Lung (tissue), 12 donors: ENCODE data around the gene ABCC9. TPM values are rescaled to one million over a fixed set of nuclear protein-coding genes. Genes with fewer than 3 reads are reported as not detected.

Source experiments
- ATAC-seq: fragments of 200-7000 bp; cut with Tn5 transposase; one replicate; pipeline ENCODE4 v1.9.1; 2020; ENCODE audit warnings: moderate number of reproducible peaks; ENCODE audit not compliant: insufficient read depth, low FRiP score
- DNase-seq, 3 donors: peaks; one replicate each; pipeline ENCODE4 v3.0.0-alpha.2; 2013 to 2017
- H3K27ac ChIP-seq, 2 donors: one replicate each; pipeline ENCODE4 v1.5.1; 2013; ENCODE audit warnings: mild to moderate bottlenecking in 2 of 2, moderate library complexity in 2 of 2, control low read depth in 1 of 2, inconsistent platforms in 1 of 2, low read depth in 1 of 2, low read length in 1 of 2
- H3K27me3 ChIP-seq, 3 donors: one replicate each; pipeline ENCODE4 v1.5.1; 2013; ENCODE audit warnings: low read length in 2 of 3; ENCODE audit not compliant: control insufficient read depth in 3 of 3, insufficient read depth in 3 of 3
- H3K36me3 ChIP-seq, 4 donors: one replicate each; pipeline ENCODE4 v1.5.1; 2013; ENCODE audit warnings: low read length in 4 of 4, mild to moderate bottlenecking in 1 of 4, moderate library complexity in 1 of 4; ENCODE audit not compliant: control insufficient read depth in 4 of 4, insufficient read depth in 4 of 4
- H3K4me1 ChIP-seq, 5 donors: one replicate each; pipeline ENCODE4 v1.5.1; 2013; ENCODE audit warnings: low read length in 5 of 5, mild to moderate bottlenecking in 2 of 5, moderate library complexity in 1 of 5; ENCODE audit not compliant: control insufficient read depth in 5 of 5, insufficient read depth in 5 of 5
- H3K4me3 ChIP-seq: one replicate; pipeline ENCODE4 v1.5.1; 2013; ENCODE audit warnings: mild to moderate bottlenecking, control low read depth, moderate library complexity
- H3K9ac ChIP-seq, 2 donors: one replicate each; pipeline ENCODE4 v1.5.1; 2013; ENCODE audit warnings: low read length in 2 of 2, control low read depth in 1 of 2; ENCODE audit not compliant: insufficient read depth in 1 of 2
- H3K9me3 ChIP-seq, 4 donors: one replicate each; pipeline ENCODE4 v1.5.1; 2013; ENCODE audit warnings: low read length in 3 of 4, mild to moderate bottlenecking in 1 of 4, moderate library complexity in 1 of 4; ENCODE audit not compliant: control insufficient read depth in 4 of 4, insufficient read depth in 3 of 4
- WGBS, 2 donors: extraction: QIAGEN DNeasy Blood & Tissue Kit; methylation state at CpG; one replicate each; pipeline ENCODE4 v1.1.7; 2013; 5-methylcytosine and 5-hydroxymethylcytosine counted together
- polyA plus RNA-seq, 2 donors: library from polyadenylated mRNA; stranded (reverse); fragments of 200-250 nt; gene quantifications; one replicate each; pipeline ENCODE4 v1.2.1, GENCODE V29; 2013
- total RNA-seq, 2 donors: library from RNA; depleted of rRNA in 1 of 2; stranded (reverse); fragments of >200 nt in 1 of 2; gene quantifications; one replicate each; pipeline ENCODE4 v1.2.1, GENCODE V29; 2014 to 2021
- TF ChIP-seq, protein P1 (sequence below): IDR thresholded peaks from 2 replicates; pipeline ENCODE4 v1.5.1; 2012; ENCODE audit warnings: mild to moderate bottlenecking; ENCODE audit errors: control extremely low read depth, extremely low read depth
- donor health status: control.
- donor health status: control.
- donor health status: Bipolar disorder and iron deficiency.
- donor health status: healthy.
- donor health status: DM: yes; HTN: yes; CAD: no.

Gene ABCC9
- total and polyA plus RNA-seq, 4 donors = 2.5 to 33.4 (median 7.7) TPM

DNA sequence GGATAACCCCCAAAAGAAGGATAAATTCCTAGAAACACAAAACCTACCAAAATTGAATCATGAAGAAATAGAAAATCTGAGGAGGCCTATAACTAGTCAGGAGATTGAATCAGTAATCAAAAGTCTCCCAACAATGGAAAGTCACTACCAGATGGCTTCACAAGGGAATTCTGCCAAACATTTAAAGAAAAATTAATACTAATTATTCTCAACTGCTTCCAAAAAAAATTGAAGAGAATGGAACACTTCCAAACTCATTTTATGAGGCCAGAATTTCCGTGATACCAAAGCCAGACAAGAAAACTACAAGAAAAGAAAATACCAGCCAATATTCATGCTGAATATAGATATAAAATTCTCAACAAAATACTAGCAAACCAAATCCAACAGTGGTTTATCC is 7.8 kb upstream of the ABCC9 start:
- Histone ChIP-seq H3K9ac (no peak overlapping the region), H3K4me1 (no peaks in the 10 kb centered on the region), H3K36me3 (no peaks in the 10 kb centered on the region), H3K4me3 (no peak overlapping the region), H3K27ac (no peak overlapping the region), H3K9me3 (peaks cover 0 to 12% (median 8%) of the 10 kb centered on the region in 4 donors), H3K27me3 (no peaks in the 10 kb centered on the region)
- WGBS, 2 donors = 61 to 79% methylated on average over 1 of the region's 1 CpG
- ATAC-seq (no peak), DNase-seq (peak in 2 of 3 donors; percentile 31 to 56)
- TF ChIP-seq, protein P1, sequence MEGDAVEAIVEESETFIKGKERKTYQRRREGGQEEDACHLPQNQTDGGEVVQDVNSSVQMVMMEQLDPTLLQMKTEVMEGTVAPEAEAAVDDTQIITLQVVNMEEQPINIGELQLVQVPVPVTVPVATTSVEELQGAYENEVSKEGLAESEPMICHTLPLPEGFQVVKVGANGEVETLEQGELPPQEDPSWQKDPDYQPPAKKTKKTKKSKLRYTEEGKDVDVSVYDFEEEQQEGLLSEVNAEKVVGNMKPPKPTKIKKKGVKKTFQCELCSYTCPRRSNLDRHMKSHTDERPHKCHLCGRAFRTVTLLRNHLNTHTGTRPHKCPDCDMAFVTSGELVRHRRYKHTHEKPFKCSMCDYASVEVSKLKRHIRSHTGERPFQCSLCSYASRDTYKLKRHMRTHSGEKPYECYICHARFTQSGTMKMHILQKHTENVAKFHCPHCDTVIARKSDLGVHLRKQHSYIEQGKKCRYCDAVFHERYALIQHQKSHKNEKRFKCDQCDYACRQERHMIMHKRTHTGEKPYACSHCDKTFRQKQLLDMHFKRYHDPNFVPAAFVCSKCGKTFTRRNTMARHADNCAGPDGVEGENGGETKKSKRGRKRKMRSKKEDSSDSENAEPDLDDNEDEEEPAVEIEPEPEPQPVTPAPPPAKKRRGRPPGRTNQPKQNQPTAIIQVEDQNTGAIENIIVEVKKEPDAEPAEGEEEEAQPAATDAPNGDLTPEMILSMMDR = no peak

DNA sequence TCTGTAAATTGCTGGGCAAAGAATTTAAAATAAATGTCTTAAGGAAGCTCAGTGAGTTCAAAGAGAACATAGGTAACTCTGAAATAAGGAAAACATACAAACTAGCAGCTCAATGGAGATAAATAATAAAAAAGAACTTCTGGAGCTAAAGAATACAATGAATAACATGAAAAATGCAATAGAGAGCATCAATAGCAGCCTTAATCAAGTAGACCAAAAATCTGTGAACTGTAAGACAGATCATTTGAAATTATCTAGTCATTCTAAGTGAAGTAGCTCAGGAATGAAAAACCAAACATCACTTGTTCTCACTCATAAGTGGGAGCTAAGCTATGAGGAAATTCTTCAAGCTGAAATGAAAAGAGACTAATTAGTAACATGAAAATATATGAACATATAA is 5.8 kb upstream of the ABCC9 start:
- peaks cover 0 to 12% (median 8%) of the 10 kb centered on the region in 4 donors for H3K9me3 ChIP-seq
- no peaks in the 10 kb centered on the region for H3K27me3 ChIP-seq
- TF ChIP-seq, protein P1 = no peak
- no peaks in the 10 kb centered on the region for H3K36me3 ChIP-seq
- H3K9ac ChIP-seq = no peak overlapping the region
- no peak overlapping the region for H3K27ac ChIP-seq
- no peak overlapping the region for H3K4me3 ChIP-seq
- ATAC-seq = no peak
- H3K4me1 ChIP-seq = no peaks in the 10 kb centered on the region
- no peak for DNase-seq

DNA sequence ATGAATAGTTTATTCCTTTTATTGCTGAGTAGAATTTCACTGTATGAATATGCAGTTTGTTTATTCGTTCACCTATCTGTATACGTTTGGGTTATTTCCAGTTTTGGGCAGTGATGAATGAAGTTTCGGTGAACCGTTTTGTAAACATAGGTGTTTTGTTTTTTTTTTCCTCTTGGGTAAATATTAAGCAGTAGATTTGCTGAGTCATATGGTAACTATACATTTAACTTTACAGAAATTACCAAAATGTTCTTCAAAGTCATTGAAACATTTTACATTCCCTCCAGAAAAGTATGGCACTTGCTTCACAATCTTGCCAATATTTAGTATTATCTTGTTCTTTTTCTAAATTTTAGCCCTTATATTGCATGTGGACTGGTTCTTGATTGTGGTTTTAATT is 3.8 kb upstream of the ABCC9 start:
- 83 to 85% methylated on average over 4 of the region's 4 CpGs for WGBS, 2 donors
- Histone ChIP-seq H3K27me3 (no peaks in the 10 kb centered on the region), H3K27ac (no peak overlapping the region), H3K4me1 (peaks cover 0 to 9% (median 0%) of the 10 kb centered on the region in 5 donors), H3K9me3 (peaks cover 0 to 10% (median 5%) of the 10 kb centered on the region in 4 donors), H3K9ac (no peak overlapping the region), H3K4me3 (no peak overlapping the region), H3K36me3 (no peaks in the 10 kb centered on the region)
- TF ChIP-seq, protein P1 = no peak
- ATAC-seq (no peak), DNase-seq (no peak)

GRCh38 chr12:21942377-21942703 is 1.1 kb upstream of the ABCC9 start:
- Histone ChIP-seq H3K9ac (no peak overlapping the region), H3K27ac (peak overlapping the region in 1 of 2 donors; percentile 86), H3K36me3 (no peaks in the 10 kb centered on the region), H3K9me3 (peaks cover 0 to 10% (median 4%) of the 10 kb centered on the region in 4 donors), H3K4me1 (peaks cover 0 to 9% (median 0%) of the 10 kb centered on the region in 5 donors), H3K27me3 (no peaks in the 10 kb centered on the region), H3K4me3 (no peak overlapping the region)
- no peak for DNase-seq
- ATAC-seq = no peak
- 38 to 41% methylated on average over 11 of the region's 11 CpGs for WGBS, 2 donors
- TF ChIP-seq, protein P1 = no peak
